Sigmoid colon (tissue), 7 donors: ENCODE measurements around the gene MAP3K7. TPM values are rescaled to one million over a fixed set of nuclear protein-coding genes. Genes with fewer than 3 reads are reported as not detected.
A peak's percentile ranks its signal among the peaks of the same experiment; 100 is the strongest.

Experiments
- DNase-seq: peaks from one replicate; pipeline ENCODE4 v3.0.0-alpha.2; 2019
- H3K27ac ChIP-seq, 4 donors: fragments of 200-600 bp; sonication (generic); one replicate each; pipeline ENCODE4 v1.5.1; 2016 to 2019; ENCODE audit warnings: mild to moderate bottlenecking in 1 of 4
- H3K27me3 ChIP-seq, 3 donors: fragments of 200-600 bp; sonication (generic); one replicate each; pipeline ENCODE4 v1.5.1; 2019; ENCODE audit warnings: mild to moderate bottlenecking in 1 of 3
- H3K36me3 ChIP-seq, 4 donors: fragments of 200-600 bp; sonication (generic); one replicate each; pipeline ENCODE4 v1.5.1; 2016 to 2019
- H3K4me1 ChIP-seq, 4 donors: fragments of 200-600 bp; sonication (generic); one replicate each; pipeline ENCODE4 v1.5.1; 2017 to 2019
- H3K4me3 ChIP-seq, 4 donors: fragments of 200-600 bp; sonication (generic); one replicate each; pipeline ENCODE4 v1.5.1; 2017 to 2019; ENCODE audit warnings: mild to moderate bottlenecking in 2 of 4, moderate library complexity in 1 of 4
- H3K9me3 ChIP-seq, 4 donors: fragments of 200-600 bp in 3 of 4; sonication (generic) in 3 of 4; one replicate each; pipeline versions ENCODE4 v1.5.1 to v1.6.1; 2013 to 2019
- EP300 ChIP-seq, 4 donors: sonication (generic); formaldehyde crosslinking; IDR thresholded peaks; one replicate each; pipeline ENCODE4 v1.6.1; 2017; ENCODE audit warnings: antibody characterized with exemption in 4 of 4
- POLR2A ChIP-seq, 2 donors: fragments of 450-650 bp; IDR thresholded peaks; one replicate each; pipeline ENCODE4 v1.6.1; 2016; ENCODE audit warnings: antibody characterized with exemption in 2 of 2, mild to moderate bottlenecking in 2 of 2, moderate library complexity in 2 of 2
- POLR2AphosphoS5 ChIP-seq, 4 donors: sonication (generic); formaldehyde crosslinking; IDR thresholded peaks; one replicate each; pipeline ENCODE4 v1.6.1; 2017; ENCODE audit warnings: antibody characterized with exemption in 4 of 4
- WGBS, 2 donors: extraction: QIAGEN DNeasy Blood & Tissue Kit; methylation state at CpG; one replicate each; pipeline ENCODE4 v1.1.7; 2013; 5-methylcytosine and 5-hydroxymethylcytosine counted together
- intact Hi-C: fragments of 100-400 bp; cut with DNase I; formaldehyde crosslinking; loops from one replicate; pipeline ENCODE4 v1.15.1; 2023
- polyA plus RNA-seq, 3 donors: library from polyadenylated mRNA; stranded (reverse); fragments of 200-250 nt; gene quantifications; one replicate each; pipeline ENCODE4 v1.2.3, GENCODE V29; 2013
- total RNA-seq, 4 donors: library from RNA; depleted of rRNA; stranded (reverse); fragments of >200 nt; gene quantifications; one replicate each; pipeline ENCODE4 v1.1.0, GENCODE V29; 2016
- TF ChIP-seq, protein P1 (sequence below), 4 experiments: fragments of 450-650 bp in 3 of 4; fragments of 200-600 bp in 1 of 4; IDR thresholded peaks; one replicate each; pipeline ENCODE4 v1.5.1; 2016 to 2019; ENCODE audit warnings: antibody characterized with exemption in 4 of 4, mild to moderate bottlenecking in 3 of 4, moderate library complexity in 2 of 4
- donor health status: healthy with polysubstance abuse.
- donor health status: Bipolar disorder and iron deficiency.
- donor health status: healthy.

Gene MAP3K7
- total RNA-seq (10 to 100 TPM; 21.2 to 25.3 (median 23.5) TPM), polyA plus RNA-seq (10 to 100 TPM in 2 of 3 donors, 1 to 10 TPM in 1; 7.9 to 10.8 (median 10.2) TPM)

DNA sequence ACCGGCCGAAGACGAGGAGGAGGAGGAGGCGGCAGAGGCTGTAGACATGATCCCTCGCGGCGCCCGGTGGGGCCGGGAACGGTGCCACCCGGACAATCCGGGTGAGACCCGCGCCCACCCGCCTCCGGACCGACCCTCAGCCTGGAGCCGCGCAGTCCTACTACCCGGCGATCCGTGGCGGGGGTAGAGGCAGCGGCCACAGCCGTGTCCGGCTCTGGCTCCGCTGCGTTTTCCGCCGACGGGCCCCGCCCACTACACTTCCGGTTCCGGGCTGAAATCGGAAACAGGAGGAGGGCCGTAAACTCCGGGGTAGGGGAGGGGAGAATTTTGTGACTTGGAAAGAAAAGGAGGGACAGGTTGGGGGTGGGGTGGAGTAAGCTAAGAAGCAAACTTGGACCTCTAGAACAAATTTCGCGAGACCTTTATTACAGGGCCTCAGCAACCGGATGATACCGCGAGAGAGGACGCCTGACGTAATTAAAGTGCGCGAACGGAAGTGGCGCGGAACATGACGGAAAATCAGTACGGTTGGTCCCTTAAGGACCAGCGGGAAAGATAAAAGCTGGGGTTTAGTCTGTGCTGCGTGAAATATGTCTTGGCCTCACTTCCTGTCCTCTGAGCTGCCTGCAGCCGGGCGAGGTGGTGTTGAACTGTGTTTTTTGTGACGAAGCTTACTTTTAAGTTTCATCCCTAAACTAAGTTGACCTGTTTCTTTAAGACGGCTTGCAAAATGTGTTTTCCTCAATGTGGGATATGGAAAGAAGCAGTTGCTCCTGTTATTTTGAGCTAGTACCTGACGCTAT lies at the start of gene MAP3K7:
Gene MAP3K7 (minus strand): TSS at position 237 of the 803 bp plus-strand sequence. CDS start 189 bp downstream, at position 48.
- Histone ChIP-seq H3K27me3 (no peaks in the 10 kb centered on the region), H3K4me1 (peaks cover 0 to 39% (median 22%) of the 10 kb centered on the region in 4 donors), H3K4me3 (peak within 1 kb of the TSS; percentile 85 to 100 (median 92)), H3K36me3 (no peaks in the 10 kb centered on the region), H3K9me3 (no peaks in the 10 kb centered on the region), H3K27ac (peak within 1 kb of the TSS; percentile 88 to 92 (median 89))
- 0% methylated on average over 58 of the region's 58 CpGs for WGBS, 2 donors
- TF ChIP-seq, protein P1, sequence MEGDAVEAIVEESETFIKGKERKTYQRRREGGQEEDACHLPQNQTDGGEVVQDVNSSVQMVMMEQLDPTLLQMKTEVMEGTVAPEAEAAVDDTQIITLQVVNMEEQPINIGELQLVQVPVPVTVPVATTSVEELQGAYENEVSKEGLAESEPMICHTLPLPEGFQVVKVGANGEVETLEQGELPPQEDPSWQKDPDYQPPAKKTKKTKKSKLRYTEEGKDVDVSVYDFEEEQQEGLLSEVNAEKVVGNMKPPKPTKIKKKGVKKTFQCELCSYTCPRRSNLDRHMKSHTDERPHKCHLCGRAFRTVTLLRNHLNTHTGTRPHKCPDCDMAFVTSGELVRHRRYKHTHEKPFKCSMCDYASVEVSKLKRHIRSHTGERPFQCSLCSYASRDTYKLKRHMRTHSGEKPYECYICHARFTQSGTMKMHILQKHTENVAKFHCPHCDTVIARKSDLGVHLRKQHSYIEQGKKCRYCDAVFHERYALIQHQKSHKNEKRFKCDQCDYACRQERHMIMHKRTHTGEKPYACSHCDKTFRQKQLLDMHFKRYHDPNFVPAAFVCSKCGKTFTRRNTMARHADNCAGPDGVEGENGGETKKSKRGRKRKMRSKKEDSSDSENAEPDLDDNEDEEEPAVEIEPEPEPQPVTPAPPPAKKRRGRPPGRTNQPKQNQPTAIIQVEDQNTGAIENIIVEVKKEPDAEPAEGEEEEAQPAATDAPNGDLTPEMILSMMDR (IDR thresholded peaks at IDR 0.05): no peak
- peak; percentile 63 to 66 for TF ChIP-seq POLR2A (IDR thresholded peaks at IDR 0.05)
- TF ChIP-seq POLR2AphosphoS5 (IDR thresholded peaks at IDR 0.05): peak; percentile 65 to 90 (median 84)
- TF ChIP-seq EP300 (IDR thresholded peaks at IDR 0.05): no peak
- peak; percentile 95 for DNase-seq
- intact Hi-C loops: loop anchor here (10.0 kb wide), 2 partner anchors 292 to 752 kb away; partner anchors contain the start of gene BACH2

DNA sequence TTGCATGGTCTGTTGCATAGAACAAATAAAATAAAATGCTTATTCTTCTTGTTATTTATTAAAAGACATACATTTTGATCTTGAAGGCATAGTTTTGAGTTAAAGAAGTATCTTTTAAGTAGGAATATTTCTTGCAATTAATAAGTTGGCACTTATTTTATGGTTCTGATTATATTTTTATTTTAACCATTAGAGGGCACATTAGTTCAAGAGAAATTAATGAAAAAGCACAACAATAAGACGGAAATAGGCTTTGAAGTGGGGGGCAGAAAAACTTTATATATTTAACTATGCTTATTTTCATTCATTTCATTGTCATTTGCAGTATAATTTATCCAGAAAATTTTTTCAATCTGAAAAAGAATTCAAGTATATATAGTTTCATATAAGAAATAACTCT lies 44.2 kb upstream of the MAP3K7 start:
- no peak for DNase-seq
- Histone ChIP-seq H3K27me3 (no peaks in the 10 kb centered on the region), H3K36me3 (no peaks in the 10 kb centered on the region), H3K9me3 (no peaks in the 10 kb centered on the region), H3K27ac (no peak overlapping the region), H3K4me1 (no peaks in the 10 kb centered on the region), H3K4me3 (no peak overlapping the region)
- WGBS, 2 donors: 31 to 37% methylated on average over 1 of the region's 1 CpG
- intact Hi-C loops: no loop called here
- no peak for TF ChIP-seq POLR2AphosphoS5 (IDR thresholded peaks at IDR 0.05)
- TF ChIP-seq, protein P1 (IDR thresholded peaks at IDR 0.05): no peak
- no peak for TF ChIP-seq POLR2A (IDR thresholded peaks at IDR 0.05)
- TF ChIP-seq EP300 (IDR thresholded peaks at IDR 0.05): no peak

DNA sequence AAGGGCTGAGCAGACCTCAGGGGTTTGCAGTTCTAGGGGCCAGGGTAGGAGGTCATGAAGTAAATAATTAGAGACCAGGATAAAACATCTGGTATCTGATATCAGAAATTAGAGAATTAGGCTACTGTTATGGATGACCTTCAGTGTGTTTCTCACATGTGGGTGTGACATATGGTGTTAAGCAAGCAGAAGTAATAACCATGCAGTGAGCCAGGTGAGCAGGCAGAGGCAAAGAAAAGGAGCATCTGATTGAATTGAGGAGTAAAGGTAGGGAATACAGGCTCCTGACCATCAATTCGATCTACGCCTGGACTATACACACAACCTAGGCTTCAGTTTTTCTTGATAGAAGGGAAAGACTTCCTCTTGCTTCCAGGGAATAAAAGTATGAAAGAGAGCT lies 34.7 kb upstream of the MAP3K7 start:
- Histone ChIP-seq H3K9me3 (peaks cover 0 to 2% (median 0%) of the 10 kb centered on the region in 4 donors), H3K27ac (no peak overlapping the region), H3K4me3 (no peak overlapping the region), H3K4me1 (no peaks in the 10 kb centered on the region), H3K27me3 (peaks cover 0 to 11% (median 0%) of the 10 kb centered on the region in 3 donors), H3K36me3 (no peaks in the 10 kb centered on the region)
- WGBS, 2 donors: 88 to 96% methylated on average over 2 of the region's 2 CpGs
- DNase-seq: no peak
- TF ChIP-seq, protein P1 (IDR thresholded peaks at IDR 0.05): no peak
- TF ChIP-seq POLR2A (IDR thresholded peaks at IDR 0.05) (no peak), POLR2AphosphoS5 (IDR thresholded peaks at IDR 0.05) (no peak), EP300 (IDR thresholded peaks at IDR 0.05) (no peak)
- intact Hi-C loops: no loop called here

DNA sequence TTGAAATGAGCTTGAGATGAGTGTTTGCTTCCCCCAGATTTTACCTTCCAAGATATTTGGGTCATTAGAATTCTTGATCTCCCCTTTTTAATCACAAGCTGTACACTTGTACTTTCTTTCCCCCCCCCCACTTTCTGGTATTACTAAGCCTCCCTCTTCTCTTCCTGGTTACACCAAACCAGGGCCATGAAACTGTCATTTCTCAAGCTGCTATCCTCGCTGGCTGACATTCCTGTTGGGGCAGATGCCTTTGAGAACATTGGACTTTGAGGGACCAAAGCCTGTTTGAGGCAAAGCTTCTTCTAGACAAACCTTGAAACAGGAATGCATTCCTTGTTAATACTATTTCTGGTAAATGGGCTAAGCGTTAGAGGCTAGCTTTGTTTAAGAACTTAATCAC lies 32.3 kb upstream of the MAP3K7 start:
- Histone ChIP-seq H3K4me3 (no peak overlapping the region), H3K9me3 (peaks cover 0 to 2% (median 0%) of the 10 kb centered on the region in 4 donors), H3K27me3 (peaks cover 0 to 35% (median 9%) of the 10 kb centered on the region in 3 donors), H3K27ac (no peak overlapping the region), H3K4me1 (no peaks in the 10 kb centered on the region), H3K36me3 (no peaks in the 10 kb centered on the region)
- 41 to 68% methylated on average over 2 of the region's 2 CpGs for WGBS, 2 donors
- DNase-seq: no peak
- TF ChIP-seq EP300 (IDR thresholded peaks at IDR 0.05) (no peak), POLR2A (IDR thresholded peaks at IDR 0.05) (no peak), POLR2AphosphoS5 (IDR thresholded peaks at IDR 0.05) (no peak)
- TF ChIP-seq, protein P1 (IDR thresholded peaks at IDR 0.05): no peak
- intact Hi-C loops: no loop called here
